KBM-7 (cell line): ENCODE data around the gene YBEY.
"Not testable (repeated sequence)": the region's sequence is repeated elsewhere in the genome, so short reads cannot be mapped to it uniquely, and the experiment has no call there.

Source experiments
- DNase-seq: peaks from one replicate; pipeline ENCODE4 v3.0.0-alpha.2; 2015
- in situ Hi-C: fragments of 300-500 bp; cut with MboI; formaldehyde crosslinking; loops from 2 replicates; pipeline ENCODE4 v1.14.3; 2020; ENCODE audit warnings: low sequenced_read_pairs, low pct_unique_long_range_greater_than_20kb, mixed read lengths

Gene YBEY

GRCh38 chr21:46295996-46296752 is 10.0 kb downstream of the YBEY start:
- in situ Hi-C loops, result no loop called here
- DNase-seq, result no peak

DNA sequence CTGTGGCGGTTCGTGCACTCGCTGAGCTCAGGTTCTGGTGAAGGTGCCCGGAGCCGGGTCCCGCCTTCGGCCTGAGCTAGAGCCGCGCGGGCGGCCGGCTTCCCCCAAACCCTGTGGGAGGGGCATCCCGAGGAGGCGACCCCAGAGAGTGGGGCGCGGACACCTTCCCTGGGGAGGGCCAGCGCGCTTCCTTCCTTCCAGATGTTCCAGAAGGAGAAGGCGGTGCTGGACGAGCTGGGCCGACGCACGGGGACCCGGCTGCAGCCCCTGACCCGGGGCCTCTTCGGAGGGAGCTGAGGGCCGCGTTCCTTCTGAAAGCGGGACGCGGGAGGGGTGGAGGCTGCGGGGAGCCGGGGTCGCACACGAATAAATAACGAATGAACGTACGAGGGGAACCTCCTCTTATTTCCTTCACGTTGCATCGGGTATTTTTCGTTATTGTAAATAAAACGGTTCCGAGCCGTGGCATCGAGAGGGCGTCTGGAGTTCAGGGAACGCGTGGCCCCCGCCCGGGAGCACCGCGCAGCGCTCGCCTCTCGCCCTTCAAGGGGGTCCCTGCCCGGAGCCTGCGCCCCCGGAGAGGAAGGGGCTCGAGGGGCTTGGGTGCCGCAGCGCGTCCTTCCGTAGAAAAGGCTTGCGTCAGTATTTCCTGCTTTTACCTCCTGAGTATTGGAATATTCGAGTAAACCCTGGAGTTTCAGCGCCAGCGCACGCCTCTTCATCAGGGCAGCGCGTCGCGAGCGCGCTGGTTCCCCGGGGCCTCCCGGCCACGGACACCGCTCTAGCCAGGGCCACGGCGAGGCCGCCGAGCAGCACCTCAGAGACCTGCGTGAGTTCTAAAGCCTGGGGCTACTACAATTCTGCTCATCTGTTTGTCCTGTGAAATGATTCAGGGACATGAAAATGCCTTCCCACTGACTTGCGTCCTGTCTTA is 11.5 kb downstream of the YBEY start:
- no peak for DNase-seq

DNA sequence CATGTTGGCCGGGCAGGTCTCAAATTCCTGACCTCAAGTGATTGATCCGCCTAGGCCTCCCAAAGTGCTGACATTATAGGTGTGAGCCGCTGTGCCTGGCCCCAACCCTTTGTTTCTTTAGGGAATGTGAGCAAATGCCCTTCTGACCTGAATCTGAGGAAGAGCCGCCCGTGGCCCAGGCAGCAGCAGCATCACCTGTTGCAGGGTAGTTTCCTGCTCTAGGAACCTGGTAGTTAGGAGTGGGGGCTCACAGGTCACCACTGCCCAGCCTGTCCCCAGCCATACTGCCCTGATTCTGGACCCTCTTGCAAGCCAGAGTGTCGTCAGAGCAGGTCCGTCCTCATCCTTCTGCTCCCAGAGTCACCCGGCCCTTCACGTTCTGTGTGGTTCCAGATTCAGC is 13.0 kb downstream of the YBEY start:
- in situ Hi-C loops, result no loop called here
- no peak for DNase-seq

More for the DNA sequence above, 11.5 kb downstream of the YBEY start:
- in situ Hi-C loops, result no loop called here

DNA sequence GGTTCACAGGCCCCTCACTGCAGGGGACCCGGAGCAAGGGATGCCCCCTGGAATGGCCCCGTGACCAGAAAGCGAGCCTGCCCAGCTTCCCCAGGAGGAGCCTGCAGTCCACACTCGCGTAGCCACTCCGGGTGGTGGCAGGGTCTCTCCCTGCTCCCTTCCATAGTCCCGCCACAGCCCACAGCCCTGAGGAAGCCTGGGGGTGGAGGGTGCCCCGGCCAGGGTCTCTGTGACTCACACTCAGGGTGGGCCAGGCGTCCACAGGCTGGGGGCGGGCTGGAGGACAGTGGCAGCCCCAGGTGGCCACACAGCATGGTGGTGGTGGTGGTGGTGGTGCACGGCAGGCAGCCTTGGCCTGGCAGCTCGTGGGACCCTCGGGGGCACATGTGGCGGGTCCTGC is 15.6 kb downstream of the YBEY start:
- in situ Hi-C loops, result no loop called here
- DNase-seq, result no peak

DNA sequence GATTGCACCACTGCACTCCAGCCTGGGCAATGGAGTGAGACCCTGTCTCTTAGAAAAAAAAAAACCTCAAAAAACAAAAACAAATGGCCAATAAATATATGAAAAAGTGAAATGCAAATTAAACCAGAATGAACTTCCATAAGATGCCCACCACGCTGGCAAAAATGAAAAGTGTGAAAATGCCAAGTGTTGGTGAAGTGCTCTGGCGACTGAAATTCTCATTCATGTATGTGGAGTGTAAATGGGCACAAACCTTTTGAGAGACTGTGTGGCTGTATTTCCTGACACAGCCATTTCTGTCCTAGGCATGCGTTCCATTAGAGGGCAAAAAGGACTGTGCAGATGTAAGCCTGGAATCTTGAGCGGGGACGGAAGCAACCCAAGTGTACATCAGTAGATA is 18.3 kb downstream of the YBEY start:
- DNase-seq, result no peak

GRCh38 chr21:46304955-46305354 is 18.8 kb downstream of the YBEY start:
- no peak for DNase-seq
- in situ Hi-C loops, result no loop called here

More for the DNA sequence above, 18.3 kb downstream of the YBEY start:
- in situ Hi-C loops, result no loop called here

- DNase-seq, result no peak
- in situ Hi-C loops, result no loop called here
These were observed 21.5 kb downstream of the YBEY start for GRCh38 chr21:46307625-46308024.

- in situ Hi-C loops, result no loop called here
These were observed 22.3 kb downstream of the YBEY start for GRCh38 chr21:46308431-46308830.

GRCh38 chr21:46310260-46310659 is 24.1 kb downstream of the YBEY start:
- DNase-seq, in situ Hi-C loops: not testable (repeated sequence)

More at GRCh38 chr21:46308431-46308830, 22.3 kb downstream of the YBEY start:
- DNase-seq, result no peak

- DNase-seq, result no peak
- in situ Hi-C loops, result no loop called here
These were observed 25.4 kb downstream of the YBEY start for GRCh38 chr21:46311568-46311967.

- DNase-seq, result no peak
- in situ Hi-C loops, result no loop called here
These were observed 26.8 kb downstream of the YBEY start for GRCh38 chr21:46312949-46313348.

GRCh38 chr21:46314441-46315020 is 28.4 kb downstream of the YBEY start:
- in situ Hi-C loops, result no loop called here

GRCh38 chr21:46316708-46317324 is 30.7 kb downstream of the YBEY start:
- DNase-seq, result no peak
- in situ Hi-C loops, result no loop called here

More at GRCh38 chr21:46314441-46315020, 28.4 kb downstream of the YBEY start:
- no peak for DNase-seq

GRCh38 chr21:46317710-46318463 is 31.7 kb downstream of the YBEY start:
- no peak for DNase-seq
- in situ Hi-C loops, result no loop called here

GRCh38 chr21:46318464-46318845 is 32.3 kb downstream of the YBEY start:
- DNase-seq, result no peak
- in situ Hi-C loops, result no loop called here

GRCh38 chr21:46319186-46319585 is 33.0 kb downstream of the YBEY start:
- in situ Hi-C loops, result no loop called here
- no peak for DNase-seq

- DNase-seq, result peak; percentile 68
- in situ Hi-C loops, result no loop called here
These were observed 34.2 kb downstream of the YBEY start for GRCh38 chr21:46320331-46320801.

DNA sequence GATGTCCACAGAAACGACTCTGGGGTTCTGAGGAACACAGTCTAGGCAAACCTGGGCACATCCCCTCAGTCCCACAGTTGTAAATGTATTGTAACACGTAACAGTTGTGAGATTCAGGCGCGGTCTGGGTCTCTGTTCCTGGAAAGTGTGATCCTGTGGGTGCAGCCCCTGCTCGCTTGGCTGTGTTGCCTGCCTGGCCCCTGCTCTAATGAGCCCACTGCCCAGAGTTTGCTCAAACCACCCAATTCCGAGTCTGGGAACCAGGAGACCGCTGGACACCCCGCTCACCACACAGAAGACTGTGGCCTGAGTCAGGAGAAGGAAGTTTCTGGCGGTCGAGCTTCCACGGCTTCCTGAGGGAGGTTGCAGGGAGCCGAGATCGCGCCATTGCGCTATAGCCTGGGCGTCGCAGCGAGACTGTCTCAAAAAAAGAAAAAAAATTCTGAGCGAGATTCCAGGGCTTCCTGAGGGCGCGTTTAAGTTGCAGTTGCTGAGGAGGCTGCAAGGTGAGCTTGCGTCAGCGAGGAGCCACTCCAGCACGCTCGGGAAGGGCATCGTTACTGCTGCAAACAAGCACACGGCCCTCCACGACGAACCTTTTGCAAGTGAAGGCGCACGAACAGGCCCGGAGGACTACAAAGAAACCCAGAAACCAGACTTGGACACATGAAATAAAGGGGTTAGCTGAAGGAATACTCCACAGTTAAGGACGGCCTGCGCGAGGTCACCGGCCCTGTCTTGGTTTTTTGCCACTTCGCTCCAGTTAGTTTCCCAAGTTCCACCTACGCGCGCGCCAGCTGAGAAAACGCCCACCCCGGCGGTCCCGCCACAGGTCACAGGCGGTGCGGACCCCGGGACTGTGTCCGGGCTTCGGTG is 36.4 kb downstream of the YBEY start:
- in situ Hi-C loops, result no loop called here

More for the DNA sequence above, 36.4 kb downstream of the YBEY start:
- DNase-seq, result peak; percentile 45
